Retinal pigment epithelial cell (primary cell): Measurements from ENCODE around the gene SRGAP3.
A peak's percentile ranks its signal among the peaks of the same experiment; 100 is the strongest.

Experiments used
- DNase-seq: peaks from one replicate; pipeline ENCODE4 v3.0.0-alpha.2; 2010; ENCODE audit warnings: low read depth
- H3K4me3 ChIP-seq: 2 replicates; pipeline ENCODE4 v1.5.1; 2011; ENCODE audit warnings: mild to moderate bottlenecking, low read length, control low read depth, moderate library complexity
- TF ChIP-seq, protein P1 (sequence below): conservative IDR thresholded peaks from 2 replicates; pipeline ENCODE4 v1.5.1; 2011; ENCODE audit warnings: low read depth, low read length, control low read depth, inconsistent platforms

Gene SRGAP3

DNA sequence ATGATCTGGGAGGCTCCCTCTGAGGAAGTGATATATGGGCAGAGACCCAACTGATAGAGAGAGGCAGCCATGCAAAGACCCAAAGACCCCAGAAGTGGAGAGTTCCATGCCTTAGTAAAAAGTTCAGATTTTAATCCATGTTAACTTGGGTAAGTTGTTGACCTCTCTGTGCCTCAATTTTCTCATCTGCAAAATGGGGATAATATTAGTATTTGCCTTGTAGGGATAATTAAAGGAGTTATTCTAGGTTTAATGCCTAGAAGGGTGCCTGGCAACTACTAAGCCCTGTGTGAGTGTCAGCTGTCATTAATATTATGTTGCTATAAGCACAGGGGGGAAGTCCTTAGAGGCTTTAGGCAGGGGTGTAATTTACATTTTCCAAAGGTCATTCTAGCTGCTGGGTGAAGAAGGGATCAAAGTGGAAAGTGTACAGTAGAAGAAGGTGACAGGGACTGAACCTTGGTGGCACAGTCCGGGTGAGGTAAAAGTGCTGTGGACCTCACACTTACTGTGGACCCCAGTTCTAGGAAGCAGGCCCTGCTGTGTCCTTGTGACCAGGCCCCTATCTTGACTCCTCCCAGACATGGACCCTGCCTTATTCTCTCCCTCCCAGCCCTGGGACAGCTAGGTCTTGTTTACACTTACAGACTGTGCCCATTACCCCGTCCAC, 283.2 kb downstream of the SRGAP3 start:
- DNase-seq: no peak
- H3K4me3 ChIP-seq: no peak overlapping the region
- TF ChIP-seq, protein P1, sequence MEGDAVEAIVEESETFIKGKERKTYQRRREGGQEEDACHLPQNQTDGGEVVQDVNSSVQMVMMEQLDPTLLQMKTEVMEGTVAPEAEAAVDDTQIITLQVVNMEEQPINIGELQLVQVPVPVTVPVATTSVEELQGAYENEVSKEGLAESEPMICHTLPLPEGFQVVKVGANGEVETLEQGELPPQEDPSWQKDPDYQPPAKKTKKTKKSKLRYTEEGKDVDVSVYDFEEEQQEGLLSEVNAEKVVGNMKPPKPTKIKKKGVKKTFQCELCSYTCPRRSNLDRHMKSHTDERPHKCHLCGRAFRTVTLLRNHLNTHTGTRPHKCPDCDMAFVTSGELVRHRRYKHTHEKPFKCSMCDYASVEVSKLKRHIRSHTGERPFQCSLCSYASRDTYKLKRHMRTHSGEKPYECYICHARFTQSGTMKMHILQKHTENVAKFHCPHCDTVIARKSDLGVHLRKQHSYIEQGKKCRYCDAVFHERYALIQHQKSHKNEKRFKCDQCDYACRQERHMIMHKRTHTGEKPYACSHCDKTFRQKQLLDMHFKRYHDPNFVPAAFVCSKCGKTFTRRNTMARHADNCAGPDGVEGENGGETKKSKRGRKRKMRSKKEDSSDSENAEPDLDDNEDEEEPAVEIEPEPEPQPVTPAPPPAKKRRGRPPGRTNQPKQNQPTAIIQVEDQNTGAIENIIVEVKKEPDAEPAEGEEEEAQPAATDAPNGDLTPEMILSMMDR: no peak

DNA sequence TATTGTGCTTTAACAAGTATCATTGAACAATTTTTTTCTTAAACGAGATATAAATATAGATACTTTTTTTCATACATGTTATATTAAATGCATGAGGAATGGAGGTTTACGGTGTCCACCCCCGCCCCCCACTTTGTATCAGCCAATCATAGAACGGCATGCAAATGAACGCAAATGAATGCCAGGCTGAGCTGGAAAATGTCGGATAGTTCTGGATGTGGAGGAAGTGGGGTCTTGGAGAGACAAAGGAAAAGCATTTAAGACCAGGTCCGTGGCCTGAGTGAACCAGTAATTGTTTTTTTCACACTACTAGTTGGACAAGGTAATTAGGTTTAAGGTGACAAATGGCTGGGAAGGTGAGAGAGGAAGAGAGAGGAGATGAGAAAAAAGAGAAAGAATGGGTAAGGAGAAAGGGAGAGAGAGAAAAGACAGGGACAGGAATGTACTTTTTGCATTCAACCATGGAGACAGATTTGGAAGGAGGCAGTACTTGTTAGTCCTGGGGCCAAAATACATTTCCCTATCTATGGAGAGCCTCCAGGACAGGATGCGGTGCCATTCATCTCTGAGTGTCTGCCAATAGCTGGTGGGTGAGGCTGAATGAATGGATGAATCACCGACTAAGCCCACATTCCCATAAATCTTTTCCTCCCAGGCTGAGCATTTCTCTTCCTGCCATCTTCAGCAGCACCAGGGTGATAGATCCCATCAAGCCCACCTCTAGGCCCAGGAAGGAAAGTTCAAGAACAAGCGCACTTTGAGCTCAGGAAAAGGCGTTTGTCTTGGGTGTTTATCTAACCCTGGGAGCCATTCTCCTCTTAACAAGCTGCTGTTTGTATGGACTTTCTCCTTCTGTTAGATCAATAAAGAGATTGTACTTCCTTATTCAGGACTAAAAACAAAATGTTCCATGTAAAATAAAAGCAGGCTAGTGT, 284.7 kb downstream of the SRGAP3 start:
- no peak overlapping the region for H3K4me3 ChIP-seq
- TF ChIP-seq, protein P1: no peak
- DNase-seq: no peak

DNA sequence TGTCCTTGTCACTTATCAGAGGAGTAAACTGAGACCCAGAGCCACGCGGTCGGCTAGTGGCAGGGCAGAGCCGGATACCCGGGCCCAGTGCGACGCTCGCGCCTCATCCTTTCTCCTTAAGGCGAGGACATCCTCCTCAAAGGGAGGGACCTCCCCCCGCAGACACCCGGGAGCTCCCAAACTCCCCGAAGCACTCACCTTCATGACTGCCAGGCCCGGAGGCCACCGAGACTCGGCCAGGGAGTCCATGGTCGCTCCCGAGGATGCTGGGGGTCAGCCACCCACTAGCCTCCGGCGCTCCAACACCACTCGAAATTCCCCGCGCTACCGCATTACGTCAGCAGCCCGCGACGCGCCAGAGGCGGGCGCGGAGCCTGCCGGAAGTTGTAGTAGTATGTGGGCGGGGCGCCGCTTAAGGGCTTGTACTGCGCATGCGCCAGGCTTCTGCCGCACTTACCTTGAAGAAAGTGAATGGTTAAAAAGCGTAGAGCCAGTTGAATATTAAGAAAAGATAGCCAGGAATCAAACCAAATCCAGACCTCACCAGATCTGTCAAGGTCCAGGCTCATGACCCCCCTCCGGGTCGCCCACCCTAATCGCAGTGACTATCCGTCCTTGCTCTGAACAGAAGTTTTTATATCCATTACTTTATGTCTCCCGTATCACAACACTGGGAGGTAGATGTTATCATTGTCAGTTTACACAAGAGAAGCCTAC, 286.2 kb downstream of the SRGAP3 start, which contains the start of gene RAD18:
TSS of gene RAD18 (minus strand) at position 336 of the 717 bp plus-strand sequence. CDS start at position 249, 87 bp downstream.
- peak within 1 kb of the TSS; percentile 94 for H3K4me3 ChIP-seq
- TF ChIP-seq, protein P1: no peak
- peak; percentile 55 for DNase-seq

DNA sequence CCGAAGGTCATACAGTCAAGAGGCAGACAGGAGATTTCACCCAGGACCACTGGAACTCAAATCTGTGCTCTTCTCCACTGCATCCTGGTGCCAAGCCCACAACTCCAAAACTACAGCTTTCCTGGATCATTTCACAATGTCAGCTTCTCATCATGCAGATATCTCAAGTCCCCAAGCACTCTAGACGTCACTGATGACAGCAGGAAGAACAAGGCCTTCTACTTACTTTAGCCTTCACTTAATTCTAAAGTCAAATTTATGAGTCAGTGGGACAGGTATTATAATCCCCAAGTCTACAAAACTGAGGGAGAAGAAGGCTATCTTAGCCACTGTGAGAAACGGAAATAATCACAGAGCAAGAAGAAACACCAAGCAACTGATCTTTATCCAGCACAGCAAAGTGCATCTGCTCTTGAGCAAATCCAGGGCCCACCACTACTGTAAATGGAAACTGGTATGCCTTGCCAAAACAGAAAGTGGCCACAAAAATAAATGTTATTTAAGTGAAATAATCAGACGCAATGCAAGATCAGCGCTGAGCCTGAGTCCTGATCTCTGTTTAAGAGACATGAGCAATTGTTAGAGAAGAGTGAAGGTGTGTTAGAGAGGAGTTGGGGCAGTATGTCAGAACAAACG, 287.1 kb downstream of the SRGAP3 start:
- H3K4me3 ChIP-seq: peak overlapping the region; percentile 94
- no peak for DNase-seq
- TF ChIP-seq, protein P1: no peak

DNA sequence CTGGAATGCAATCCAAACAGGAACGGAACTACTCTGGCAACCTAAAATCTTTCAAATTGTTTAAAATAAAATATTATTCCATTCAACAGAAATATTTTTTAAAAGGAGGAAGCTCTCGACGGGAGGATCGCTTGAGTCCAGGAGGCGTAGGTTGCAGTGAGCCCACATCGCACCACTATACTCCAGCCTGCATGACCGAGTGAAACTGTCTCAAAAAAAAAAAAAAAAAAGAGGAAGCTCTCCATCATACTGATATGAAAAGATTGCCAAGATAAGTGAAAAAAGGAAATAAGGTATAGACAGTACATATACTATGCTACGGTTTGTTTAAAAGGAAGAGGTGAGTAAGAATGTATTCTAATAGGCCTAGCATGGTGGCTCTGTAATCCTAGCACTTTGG, 289.8 kb downstream of the SRGAP3 start:
- TF ChIP-seq, protein P1: no peak
- no peak for DNase-seq
- H3K4me3 ChIP-seq: no peak overlapping the region

DNA sequence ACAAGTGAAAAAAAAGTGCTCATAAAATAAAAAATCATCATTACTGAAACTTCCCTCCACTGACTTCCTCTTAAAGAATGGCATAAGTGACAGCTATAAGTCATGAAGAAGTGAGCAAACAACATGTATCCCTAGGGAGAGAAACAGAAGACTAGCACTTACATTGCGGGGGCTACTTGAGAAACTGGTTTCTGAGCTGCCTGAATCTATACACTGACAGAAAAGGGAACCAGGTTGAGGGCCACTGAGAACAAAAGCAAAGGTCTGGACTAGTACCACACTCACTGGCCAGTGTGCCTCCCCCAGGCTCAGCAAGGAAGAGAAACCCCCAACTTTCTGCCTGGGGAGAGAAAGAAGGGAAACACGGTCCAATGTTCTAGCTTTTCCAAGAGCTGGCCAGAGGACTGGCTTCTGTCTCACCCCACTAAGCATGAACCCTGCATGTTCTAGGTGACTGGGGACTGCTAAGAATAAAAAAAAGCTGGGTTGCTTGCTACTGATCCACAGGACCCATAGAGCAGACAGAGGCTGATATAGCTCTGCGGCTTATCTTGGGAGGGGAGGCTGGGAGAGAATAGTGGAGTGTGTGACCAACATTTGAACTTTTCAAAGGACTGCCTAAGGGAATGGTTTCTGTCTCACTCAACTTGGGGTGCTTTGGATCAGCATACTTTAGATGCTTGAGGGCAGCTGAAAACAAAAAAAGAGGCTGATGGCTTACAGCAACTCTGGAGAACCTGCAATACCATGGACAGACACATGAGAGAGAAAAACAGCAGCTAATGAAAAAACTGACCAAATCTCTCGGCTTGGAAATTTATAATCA, 294.3 kb downstream of the SRGAP3 start:
- no peak for DNase-seq
- TF ChIP-seq, protein P1: no peak
- no peak overlapping the region for H3K4me3 ChIP-seq
